Neural crest cell (in vitro differentiated cells): ENCODE data around the gene RER1. TPM values are rescaled to one million over a fixed set of nuclear protein-coding genes. Genes with fewer than 3 reads are reported as not detected.

Source experiments
- DNase-seq: peaks from one replicate; pipeline ENCODE4 v3.0.0; 2021; ENCODE audit warnings: low read depth, mixed read lengths, low spot score
- H3K27ac Mint-ChIP-seq: one replicate; pipeline ENCODE4 v1.8.0; 2021; ENCODE audit warnings: mild to moderate bottlenecking, mixed read lengths; ENCODE audit not compliant: unreplicated experiment
- H3K27me3 Mint-ChIP-seq: 2 replicates; pipeline ENCODE4 v1.8.0; 2021; ENCODE audit warnings: low read depth, mild to moderate bottlenecking, mixed read lengths
- H3K36me3 Mint-ChIP-seq: 2 replicates; pipeline ENCODE4 v1.8.0; 2021; ENCODE audit warnings: low read depth, mild to moderate bottlenecking, mixed read lengths
- H3K4me1 Mint-ChIP-seq: 2 replicates; pipeline ENCODE4 v1.8.0; 2021; ENCODE audit warnings: mixed read lengths
- H3K4me3 Mint-ChIP-seq: one replicate; pipeline ENCODE4 v1.8.0; 2021; ENCODE audit warnings: mild to moderate bottlenecking, mixed read lengths
- H3K9me3 Mint-ChIP-seq: 2 replicates; pipeline ENCODE4 v1.8.0; 2021; ENCODE audit warnings: mixed read lengths
- CTCF ChIP-seq: fragments of 200-600 bp; sonication (generic); conservative IDR thresholded peaks from 2 replicates; pipeline ENCODE4 v1.5.0; 2021; ENCODE audit warnings: antibody characterized with exemption, mild to moderate bottlenecking
- total RNA-seq: library from RNA; stranded (reverse); gene quantifications from 2 replicates; pipeline ENCODE4 v1.2.1, GENCODE V29; 2021

The RER1 gene
- total RNA-seq, 1 donor from 2014 or later = 108 TPM

GRCh38 chr1:2452201-2452931 is 60.7 kb downstream of the RER1 start:
- no peak for DNase-seq
- H3K27ac Mint-ChIP-seq = no peak overlapping the region
- H3K4me1 Mint-ChIP-seq = peaks cover 9% of the 10 kb centered on the region
- H3K36me3 Mint-ChIP-seq = no peaks in the 10 kb centered on the region
- no peak for TF ChIP-seq CTCF
- no peaks in the 10 kb centered on the region for H3K27me3 Mint-ChIP-seq
- no peak overlapping the region for H3K4me3 Mint-ChIP-seq
- no peaks in the 10 kb centered on the region for H3K9me3 Mint-ChIP-seq

- peaks cover 5% of the 10 kb centered on the region for H3K4me1 Mint-ChIP-seq
- no peak for DNase-seq
- no peaks in the 10 kb centered on the region for H3K36me3 Mint-ChIP-seq
- H3K9me3 Mint-ChIP-seq = no peaks in the 10 kb centered on the region
- peak overlapping the region; percentile 78 for H3K27ac Mint-ChIP-seq
- H3K27me3 Mint-ChIP-seq = no peaks in the 10 kb centered on the region
- H3K4me3 Mint-ChIP-seq = no peak overlapping the region
- TF ChIP-seq CTCF = no peak
These were observed 61.3 kb downstream of the RER1 start for GRCh38 chr1:2452932-2453315.

- TF ChIP-seq CTCF = no peak
- no peaks in the 10 kb centered on the region for H3K27me3 Mint-ChIP-seq
- no peaks in the 10 kb centered on the region for H3K36me3 Mint-ChIP-seq
- no peak overlapping the region for H3K4me3 Mint-ChIP-seq
- no peak for DNase-seq
- no peaks in the 10 kb centered on the region for H3K4me1 Mint-ChIP-seq
- no peaks in the 10 kb centered on the region for H3K9me3 Mint-ChIP-seq
- no peak overlapping the region for H3K27ac Mint-ChIP-seq
These were observed 62.6 kb downstream of the RER1 start for GRCh38 chr1:2454227-2454626.

Other genes starting within 250 kb of the RER1 start
- gene FAAP20, start 197.1 kb upstream of the RER1 start, total RNA-seq = 80.9 and 93.7 TPM in 2 replicates
- 58.9 and 62.0 TPM in 2 replicates for gene SKI, start 163.5 kb upstream of the RER1 start, total RNA-seq
- gene MORN1, start 287 bp upstream of the RER1 start, total RNA-seq = 23.7 and 24.4 TPM in 2 replicates
- 31.2 and 31.9 TPM in 2 replicates for gene PEX10, start 20.7 kb downstream of the RER1 start, total RNA-seq
- 0.37 and 0.59 TPM in 2 replicates for gene PLCH2, start 84.4 kb downstream of the RER1 start, total RNA-seq
- gene PANK4, start 134.8 kb downstream of the RER1 start, total RNA-seq = 62.5 and 65.5 TPM in 2 replicates
- gene HES5, start 138.4 kb downstream of the RER1 start, total RNA-seq = 90.9 and 92.2 TPM in 2 replicates
- 0.61 TPM in 2 replicates for gene TNFRSF14, start 164.5 kb downstream of the RER1 start, total RNA-seq
- gene PRXL2B, start 194.9 kb downstream of the RER1 start, total RNA-seq = 51.3 and 58.9 TPM in 2 replicates
- 0.51 and 0.84 TPM in 2 replicates for gene MMEL1, start 241.2 kb downstream of the RER1 start, total RNA-seq